ENCODE data around the gene ANKRD10. TPM values are rescaled to one million over a fixed set of nuclear protein-coding genes. Genes with fewer than 3 reads are reported as not detected.

Gene ANKRD10
- total RNA-seq, 2 donors from 2014 or later, result 114 to 138 TPM

DNA sequence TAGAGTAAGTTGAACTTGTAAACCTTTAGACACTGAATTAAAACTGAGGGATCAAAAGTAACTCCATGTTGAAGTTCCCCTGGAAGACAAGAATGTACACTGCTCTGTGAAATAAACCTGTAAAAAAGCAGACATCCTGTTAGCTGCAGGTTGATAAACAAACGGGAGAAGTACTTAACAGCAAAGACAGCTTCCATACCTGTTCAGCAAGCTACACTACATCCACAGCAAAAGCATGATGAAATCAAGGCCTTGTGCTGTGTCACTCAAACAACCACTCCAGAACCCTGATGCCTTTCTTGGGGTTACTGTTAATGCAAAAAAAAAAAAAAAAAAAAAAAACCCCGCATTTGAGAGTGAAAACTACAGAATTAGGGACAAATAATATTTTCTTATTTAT is 20.8 kb downstream of the ANKRD10 start:
- intact Hi-C loops (cut with DNase I), result no loop called here
- no peak for DNase-seq (ENCODE audit: low spot score)

DNA sequence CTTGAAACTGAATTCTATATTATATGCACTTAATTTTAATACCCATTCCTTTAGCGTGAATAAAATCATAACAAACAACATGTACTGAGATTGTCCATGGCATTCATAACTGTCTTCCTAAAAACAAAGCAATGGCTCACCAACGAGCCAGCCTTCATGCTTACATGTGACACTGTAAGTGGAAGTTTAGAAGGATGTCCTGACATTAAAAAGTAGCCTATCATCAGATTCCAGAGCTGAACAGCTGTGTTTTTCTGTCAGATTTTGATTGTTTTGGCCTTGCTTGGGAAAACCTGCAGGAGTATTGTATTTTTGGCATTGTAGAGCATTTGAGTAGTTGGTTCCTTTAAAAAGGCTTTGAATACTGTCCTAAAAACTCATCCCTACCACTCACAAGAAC is 21.3 kb downstream of the ANKRD10 start:
- intact Hi-C loops (cut with DNase I), result no loop called here
- DNase-seq (ENCODE audit: low spot score), result no peak

- no peak for DNase-seq (ENCODE audit: low spot score)
- intact Hi-C loops (cut with DNase I), result no loop called here
These were observed 24.3 kb downstream of the ANKRD10 start for GRCh38 chr13:110890279-110891165.

GRCh38 chr13:110888390-110888789 is 26.5 kb downstream of the ANKRD10 start:
- intact Hi-C loops (cut with DNase I), result no loop called here
- no peak for DNase-seq (ENCODE audit: low spot score)

GRCh38 chr13:110887597-110888333 is 27.1 kb downstream of the ANKRD10 start:
- intact Hi-C loops (cut with DNase I), result no loop called here
- DNase-seq (ENCODE audit: low spot score), result no peak

DNA sequence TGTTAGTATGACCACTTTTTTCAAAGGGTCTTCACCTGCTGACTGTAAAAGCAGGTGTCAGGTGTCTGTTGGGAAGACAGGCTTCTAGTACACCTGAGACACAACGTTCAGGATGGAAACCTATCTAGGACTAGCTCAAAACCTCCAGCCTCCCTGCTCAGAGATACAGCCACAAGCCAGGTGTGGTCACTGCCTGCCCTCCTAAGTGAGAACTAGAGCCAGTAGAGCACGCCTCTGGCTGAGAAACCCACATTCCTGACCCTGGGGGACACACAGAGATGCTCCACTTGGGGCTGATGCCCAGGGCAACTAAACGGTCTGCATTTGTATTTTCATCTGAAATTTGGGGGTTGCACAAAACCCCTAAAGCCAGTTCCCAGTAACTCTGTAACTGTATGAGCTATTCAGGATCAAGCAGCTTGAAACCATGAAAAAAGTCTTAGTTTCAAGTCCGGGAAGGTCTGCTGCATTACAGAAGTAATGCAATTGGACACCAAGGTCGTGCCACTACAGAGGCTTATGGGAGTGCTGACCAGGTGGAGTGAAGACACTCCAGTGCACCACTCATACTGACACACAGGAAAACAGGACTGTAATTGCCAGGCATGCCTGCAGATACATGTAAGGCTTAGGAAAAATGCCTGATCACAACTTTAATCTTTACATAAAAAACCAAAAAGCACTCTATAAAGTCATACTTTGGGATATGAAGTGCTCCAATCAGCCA is 27.8 kb downstream of the ANKRD10 start:
- intact Hi-C loops (cut with DNase I), result no loop called here
- DNase-seq (ENCODE audit: low spot score), result no peak

GRCh38 chr13:110885966-110886869 is 28.7 kb downstream of the ANKRD10 start:
- no peak for DNase-seq (ENCODE audit: low spot score)
- intact Hi-C loops (cut with DNase I), result no loop called here

DNA sequence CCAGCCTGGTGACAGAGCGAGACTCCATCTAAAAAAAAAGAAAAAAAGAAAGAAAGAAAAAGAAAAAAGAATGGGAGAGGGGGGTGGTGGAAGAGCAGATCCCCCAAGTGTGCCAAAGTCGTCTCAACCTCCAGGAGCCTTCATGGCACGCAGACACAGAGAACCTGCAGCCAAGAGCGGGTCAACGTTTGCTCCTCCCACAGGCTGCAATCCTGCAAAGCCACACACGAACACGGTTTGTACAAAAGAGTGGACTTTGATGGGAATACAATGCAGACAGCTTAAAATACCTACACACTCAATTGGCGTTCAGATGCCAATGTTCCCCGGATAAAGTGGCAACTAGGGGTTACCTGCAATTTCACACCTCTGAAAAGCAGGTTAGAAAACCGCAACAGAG is 29.4 kb downstream of the ANKRD10 start:
- DNase-seq (ENCODE audit: low spot score), result no peak
- intact Hi-C loops (cut with DNase I), result no loop called here

- intact Hi-C loops (cut with DNase I), result no loop called here
- no peak for DNase-seq (ENCODE audit: low spot score)
These were observed 30.4 kb downstream of the ANKRD10 start for GRCh38 chr13:110884517-110884916.

DNA sequence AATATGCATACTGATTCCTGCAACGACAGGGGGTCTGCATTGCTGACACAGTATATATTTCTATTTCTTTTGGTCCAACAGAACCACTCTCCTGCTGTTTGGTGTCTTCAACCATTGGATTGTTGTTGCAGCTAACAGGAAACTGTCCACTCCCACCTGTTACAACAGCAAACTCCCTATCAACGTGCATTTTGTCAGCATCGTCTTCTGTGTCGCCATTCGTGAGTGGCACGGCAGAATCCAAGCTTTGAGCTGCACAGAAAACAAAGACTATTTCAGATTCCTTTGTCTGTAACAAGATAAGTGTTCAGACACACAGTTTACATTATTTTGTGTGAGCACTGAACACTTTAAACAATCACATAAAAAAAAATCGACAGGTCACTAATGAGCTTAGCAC is 31.3 kb downstream of the ANKRD10 start:
- intact Hi-C loops (cut with DNase I), result no loop called here

DNA sequence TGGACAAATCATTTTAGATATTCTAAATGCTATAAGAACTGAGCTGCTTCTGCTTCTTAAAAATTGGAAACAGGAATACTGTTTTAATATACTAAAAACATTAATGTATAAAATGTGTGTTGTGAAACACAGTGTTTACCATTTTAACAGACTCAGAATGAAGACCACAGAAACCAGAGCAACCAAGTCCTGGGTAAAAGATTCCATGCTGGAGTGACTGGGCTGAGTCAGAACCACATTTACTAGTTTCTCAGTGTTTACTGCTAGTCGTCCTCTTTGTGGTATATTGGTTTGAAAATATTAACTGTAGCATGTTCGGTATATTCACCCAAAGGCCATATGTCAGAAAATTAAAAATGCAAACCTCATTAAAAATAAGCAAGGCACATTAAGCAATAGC is 31.9 kb downstream of the ANKRD10 start:
- DNase-seq (ENCODE audit: low spot score), result no peak
- intact Hi-C loops (cut with DNase I), result no loop called here

More for the DNA sequence above, 31.3 kb downstream of the ANKRD10 start:
- DNase-seq (ENCODE audit: low spot score), result no peak

- intact Hi-C loops (cut with DNase I), result no loop called here
- DNase-seq (ENCODE audit: low spot score), result no peak
These were observed 32.8 kb downstream of the ANKRD10 start for GRCh38 chr13:110881839-110882627.

DNA sequence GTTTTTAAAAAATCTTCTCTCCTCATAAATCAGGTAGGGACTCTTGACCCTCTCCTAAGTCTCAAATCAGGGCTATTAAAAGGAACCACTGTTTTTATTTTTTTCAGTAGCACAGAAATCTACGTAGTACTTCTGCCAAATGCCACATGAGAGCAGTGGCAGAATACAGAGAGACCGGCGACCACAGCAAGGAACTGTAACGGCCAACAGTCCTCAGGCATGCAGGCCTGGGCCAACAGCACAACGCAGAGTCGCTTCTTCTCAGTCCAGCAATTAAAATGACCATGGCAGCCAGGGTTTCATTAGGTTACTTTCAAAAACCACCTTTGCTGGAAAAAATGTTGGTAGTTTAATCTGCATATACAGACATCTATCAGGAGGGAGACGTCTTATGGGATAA is 34.2 kb downstream of the ANKRD10 start:
- intact Hi-C loops (cut with DNase I), result no loop called here
- no peak for DNase-seq (ENCODE audit: low spot score)

- no peak for DNase-seq (ENCODE audit: low spot score)
- intact Hi-C loops (cut with DNase I), result no loop called here
These were observed 35.4 kb downstream of the ANKRD10 start for GRCh38 chr13:110879482-110879881.

DNA sequence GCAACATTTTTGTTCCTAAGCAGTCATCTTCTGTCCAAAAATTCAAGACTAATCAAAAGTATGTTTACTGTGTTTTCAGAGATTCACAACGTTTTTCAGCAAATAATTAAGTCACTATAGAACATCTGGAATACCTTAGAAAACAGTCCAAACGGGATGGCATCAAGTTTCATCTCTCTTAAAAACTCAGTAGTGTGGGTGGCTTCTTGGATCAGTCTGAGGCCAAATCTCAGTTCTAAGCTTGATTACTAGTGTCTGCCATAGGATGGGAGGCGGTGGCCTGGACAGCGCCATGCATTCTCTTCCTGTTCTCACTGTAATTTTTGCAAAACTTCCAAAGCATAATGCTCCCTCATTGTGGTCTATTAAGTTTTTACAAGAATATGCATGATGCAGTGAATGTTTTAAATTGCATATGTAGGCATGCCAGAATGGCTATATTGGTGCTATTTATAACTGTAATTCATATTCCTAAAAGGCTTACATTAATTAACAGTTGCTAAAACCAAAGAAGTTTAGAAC is 37.1 kb downstream of the ANKRD10 start:
- intact Hi-C loops (cut with DNase I), result no loop called here
- DNase-seq (ENCODE audit: low spot score), result no peak

- DNase-seq (ENCODE audit: low spot score), result no peak
- intact Hi-C loops (cut with DNase I), result no loop called here
These were observed 38.3 kb downstream of the ANKRD10 start for GRCh38 chr13:110876609-110877008.

GRCh38 chr13:110875241-110875640 is 39.6 kb downstream of the ANKRD10 start:
- intact Hi-C loops (cut with DNase I), result no loop called here
- no peak for DNase-seq (ENCODE audit: low spot score)

DNA sequence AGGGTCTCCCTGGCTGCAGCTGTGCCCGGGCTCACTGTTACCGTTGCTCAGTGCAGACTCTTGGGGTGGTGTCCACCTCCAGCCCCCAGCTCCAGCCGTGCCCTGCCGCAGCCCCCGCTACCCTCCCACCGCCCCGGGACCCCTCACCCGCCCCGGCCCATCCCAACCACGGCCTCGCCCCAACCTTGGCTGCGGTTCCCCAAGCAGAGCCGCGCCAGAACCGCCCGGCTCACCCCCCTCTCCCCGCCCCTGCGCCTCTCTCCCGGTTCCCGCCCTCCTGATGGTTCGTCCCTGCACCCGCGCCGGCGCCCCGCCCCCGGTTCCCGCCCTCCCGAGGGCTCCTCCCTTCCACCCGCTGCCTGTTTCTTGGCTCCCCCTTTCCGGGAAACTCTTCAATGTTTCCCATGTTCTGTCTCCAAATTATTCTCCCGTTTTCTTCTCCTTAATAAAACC is 40.3 kb downstream of the ANKRD10 start:
- intact Hi-C loops (cut with DNase I), result loop anchor here in 1 of 2 donors (5.0 kb wide), 1 partner anchor 33 kb away; no protein-coding TSS in a partner anchor

More for the DNA sequence above, 40.3 kb downstream of the ANKRD10 start:
- DNase-seq (ENCODE audit: low spot score), result peak; percentile 95

All from posterior vena cava (tissue), 2 donors.